Measurements from ENCODE around the gene SLCO3A1. TPM values are rescaled to one million over a fixed set of nuclear protein-coding genes. Genes with fewer than 3 reads are reported as not detected.

SLCO3A1 gene
- total RNA-seq, 1 experiment from 2014 or later = not detected

GRCh38 chr15:91924837-91925495 is 71.5 kb downstream of the SLCO3A1 start:
- H3K36me3 ChIP-seq (ENCODE audit: control insufficient read depth, insufficient read depth, low read length) = no peaks in the 10 kb centered on the region
- Mint-ChIP-seq H3K27me3 (ENCODE audit: insufficient read depth, unreplicated experiment) (peaks cover 6% of the 10 kb centered on the region), H3K4me3 (ENCODE audit: unreplicated experiment) (no peak overlapping the region), H3K9me3 (ENCODE audit: unreplicated experiment) (no peaks in the 10 kb centered on the region), H3K36me3 (ENCODE audit: insufficient read depth, unreplicated experiment) (no peaks in the 10 kb centered on the region), H3K4me1 (ENCODE audit: low read depth, unreplicated experiment) (no peaks in the 10 kb centered on the region), H3K27ac (ENCODE audit: unreplicated experiment) (no peak overlapping the region)
- H3K27me3 ChIP-seq (replicated peaks; ENCODE audit: control insufficient read depth, insufficient read depth, low read length) = no peaks in the 10 kb centered on the region
- H3K4me1 ChIP-seq = no peaks in the 10 kb centered on the region
- POLR2A ChIA-PET = no interaction called here
- CTCF ChIA-PET = no interaction called here
- intact Hi-C loops (cut with micrococcal nuclease; ENCODE audit: unreplicated experiment) = no loop called here
- H3K9me3 ChIP-seq = no peaks in the 10 kb centered on the region
- no TSS peak for BruUV-seq (replicated peaks)
- TF ChIP-seq, protein P1, sequence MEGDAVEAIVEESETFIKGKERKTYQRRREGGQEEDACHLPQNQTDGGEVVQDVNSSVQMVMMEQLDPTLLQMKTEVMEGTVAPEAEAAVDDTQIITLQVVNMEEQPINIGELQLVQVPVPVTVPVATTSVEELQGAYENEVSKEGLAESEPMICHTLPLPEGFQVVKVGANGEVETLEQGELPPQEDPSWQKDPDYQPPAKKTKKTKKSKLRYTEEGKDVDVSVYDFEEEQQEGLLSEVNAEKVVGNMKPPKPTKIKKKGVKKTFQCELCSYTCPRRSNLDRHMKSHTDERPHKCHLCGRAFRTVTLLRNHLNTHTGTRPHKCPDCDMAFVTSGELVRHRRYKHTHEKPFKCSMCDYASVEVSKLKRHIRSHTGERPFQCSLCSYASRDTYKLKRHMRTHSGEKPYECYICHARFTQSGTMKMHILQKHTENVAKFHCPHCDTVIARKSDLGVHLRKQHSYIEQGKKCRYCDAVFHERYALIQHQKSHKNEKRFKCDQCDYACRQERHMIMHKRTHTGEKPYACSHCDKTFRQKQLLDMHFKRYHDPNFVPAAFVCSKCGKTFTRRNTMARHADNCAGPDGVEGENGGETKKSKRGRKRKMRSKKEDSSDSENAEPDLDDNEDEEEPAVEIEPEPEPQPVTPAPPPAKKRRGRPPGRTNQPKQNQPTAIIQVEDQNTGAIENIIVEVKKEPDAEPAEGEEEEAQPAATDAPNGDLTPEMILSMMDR (IDR thresholded peaks at IDR 0.05; ENCODE audit: insufficient read depth in 1 of 2, low read depth in 1 of 2, low read length in 1 of 2, severe bottlenecking in 1 of 2, unreplicated experiment in 1 of 2) = no peak
- H3K4me3 ChIP-seq (ENCODE audit: low read depth, low read length) = no peak overlapping the region
- no peak for DNase-seq

GRCh38 chr15:91925794-91926193 is 72.3 kb downstream of the SLCO3A1 start:
- no peaks in the 10 kb centered on the region for H3K9me3 Mint-ChIP-seq (ENCODE audit: unreplicated experiment)
- no peak for DNase-seq
- H3K27me3 ChIP-seq (replicated peaks; ENCODE audit: control insufficient read depth, insufficient read depth, low read length) = no peaks in the 10 kb centered on the region
- no peaks in the 10 kb centered on the region for H3K36me3 ChIP-seq (ENCODE audit: control insufficient read depth, insufficient read depth, low read length)
- no peak overlapping the region for H3K27ac Mint-ChIP-seq (ENCODE audit: unreplicated experiment)
- H3K27me3 Mint-ChIP-seq (ENCODE audit: insufficient read depth, unreplicated experiment) = peaks cover 9% of the 10 kb centered on the region
- POLR2A ChIA-PET = no interaction called here
- H3K4me1 ChIP-seq = no peaks in the 10 kb centered on the region
- H3K9me3 ChIP-seq = no peaks in the 10 kb centered on the region
- no TSS peak for BruUV-seq (replicated peaks)
- H3K4me3 Mint-ChIP-seq (ENCODE audit: unreplicated experiment) = no peak overlapping the region
- no peak overlapping the region for H3K4me3 ChIP-seq (ENCODE audit: low read depth, low read length)
- intact Hi-C loops (cut with micrococcal nuclease; ENCODE audit: unreplicated experiment) = no loop called here
- CTCF ChIA-PET = no interaction called here
- no peaks in the 10 kb centered on the region for H3K36me3 Mint-ChIP-seq (ENCODE audit: insufficient read depth, unreplicated experiment)
- no peaks in the 10 kb centered on the region for H3K4me1 Mint-ChIP-seq (ENCODE audit: low read depth, unreplicated experiment)
- TF ChIP-seq, protein P1 (IDR thresholded peaks at IDR 0.05; ENCODE audit: insufficient read depth in 1 of 2, low read depth in 1 of 2, low read length in 1 of 2, severe bottlenecking in 1 of 2, unreplicated experiment in 1 of 2) = no peak

DNA sequence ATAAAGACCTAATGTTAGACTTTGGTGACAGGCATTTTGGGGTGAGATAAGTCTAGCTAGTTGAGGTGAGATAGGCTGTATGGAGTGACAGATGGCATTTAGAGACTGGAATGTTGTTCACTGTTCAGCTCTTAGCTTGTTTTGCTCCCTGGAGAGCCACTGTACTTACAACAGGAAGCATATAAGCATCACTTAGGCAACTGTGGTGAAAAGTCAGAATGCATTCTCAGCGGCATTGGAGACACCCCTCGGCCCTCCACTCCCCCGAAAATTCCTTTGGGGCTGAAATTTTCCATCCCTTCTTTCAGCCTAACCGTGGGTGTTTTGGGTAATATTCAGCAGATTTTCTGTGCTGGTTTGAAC is 73.4 kb downstream of the SLCO3A1 start:
- H3K9me3 ChIP-seq = no peaks in the 10 kb centered on the region
- BruUV-seq (replicated peaks) = no TSS peak
- no peak overlapping the region for H3K4me3 ChIP-seq (ENCODE audit: low read depth, low read length)
- ChIA-PET CTCF (no interaction called here), POLR2A (no interaction called here)
- peaks cover 9% of the 10 kb centered on the region for H3K27me3 Mint-ChIP-seq (ENCODE audit: insufficient read depth, unreplicated experiment)
- H3K4me1 Mint-ChIP-seq (ENCODE audit: low read depth, unreplicated experiment) = no peaks in the 10 kb centered on the region
- no peaks in the 10 kb centered on the region for H3K36me3 Mint-ChIP-seq (ENCODE audit: insufficient read depth, unreplicated experiment)
- no peaks in the 10 kb centered on the region for H3K9me3 Mint-ChIP-seq (ENCODE audit: unreplicated experiment)
- TF ChIP-seq, protein P1 (IDR thresholded peaks at IDR 0.05; ENCODE audit: insufficient read depth in 1 of 2, low read depth in 1 of 2, low read length in 1 of 2, severe bottlenecking in 1 of 2, unreplicated experiment in 1 of 2) = no peak
- no peak overlapping the region for H3K27ac Mint-ChIP-seq (ENCODE audit: unreplicated experiment)
- no peak overlapping the region for H3K4me3 Mint-ChIP-seq (ENCODE audit: unreplicated experiment)
- no peak for DNase-seq
- H3K27me3 ChIP-seq (replicated peaks; ENCODE audit: control insufficient read depth, insufficient read depth, low read length) = no peaks in the 10 kb centered on the region
- intact Hi-C loops (cut with micrococcal nuclease; ENCODE audit: unreplicated experiment) = no loop called here
- H3K4me1 ChIP-seq = no peaks in the 10 kb centered on the region
- H3K36me3 ChIP-seq (ENCODE audit: control insufficient read depth, insufficient read depth, low read length) = no peaks in the 10 kb centered on the region

Measured in Caco-2 (cell line).